Mesodermal cell (in vitro differentiated cells): ENCODE data around the gene STAMBPL1.

Source experiments
- H3K27ac ChIP-seq: 2 replicates; pipeline ENCODE4 v1.7.0; 2013; ENCODE audit warnings: mild to moderate bottlenecking, low read depth, low read length, moderate library complexity; ENCODE audit not compliant: severe bottlenecking
- H3K36me3 ChIP-seq: 2 replicates; pipeline ENCODE4 v1.7.1; 2013; ENCODE audit warnings: mild to moderate bottlenecking, low read length, moderate library complexity; ENCODE audit not compliant: control insufficient read depth, insufficient read depth
- H3K4me1 ChIP-seq: one replicate; pipeline ENCODE4 v1.7.1; 2013; ENCODE audit warnings: mild to moderate bottlenecking, low read length; ENCODE audit not compliant: insufficient read depth, control insufficient read depth, poor library complexity, severe bottlenecking
- H3K4me3 ChIP-seq: 2 replicates; pipeline ENCODE4 v1.7.0; 2013; ENCODE audit warnings: low read length, control low read depth, mild to moderate bottlenecking; ENCODE audit not compliant: insufficient read depth, poor library complexity, severe bottlenecking; ENCODE audit errors: extremely low read depth
- H3K9me3 ChIP-seq: 2 replicates; pipeline ENCODE4 v1.7.1; 2013; ENCODE audit warnings: mild to moderate bottlenecking, low read length, moderate library complexity; ENCODE audit not compliant: control insufficient read depth
- WGBS, 2 experiments: methylation state at CpG; one replicate each; pipeline ENCODE4 v1.1.5; 2013; ENCODE audit warnings: missing lambda C conversion rate in 2 of 2; ENCODE audit not compliant: insufficient coverage in 2 of 2; 5-methylcytosine and 5-hydroxymethylcytosine counted together

STAMBPL1 gene

DNA sequence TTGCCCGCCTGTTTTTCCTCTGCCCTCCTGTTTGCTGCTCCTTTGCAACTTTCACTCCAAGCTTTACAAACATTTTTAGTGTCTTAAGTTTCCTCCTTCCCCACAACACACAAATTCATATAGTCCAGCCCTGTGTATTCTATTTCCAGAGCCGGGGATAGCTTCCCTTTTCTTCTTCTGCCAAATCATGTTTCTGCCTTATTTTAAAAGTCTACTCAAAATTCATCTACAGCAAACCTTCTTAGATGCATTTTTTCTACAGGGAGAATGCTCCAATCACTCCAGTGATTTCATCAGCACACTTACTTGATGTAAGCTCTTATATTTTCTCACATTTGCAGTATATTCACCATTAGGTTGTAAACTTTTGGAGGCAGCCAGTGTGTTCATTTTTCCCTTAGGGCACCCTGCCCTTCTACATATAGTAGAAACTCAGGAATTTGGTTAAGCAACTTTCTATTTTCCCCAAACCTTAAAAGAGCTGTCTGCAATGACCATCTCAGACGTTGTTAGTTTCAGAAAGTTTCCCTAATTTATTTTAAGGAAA is 84.9 kb downstream of the STAMBPL1 start:
- H3K4me1 ChIP-seq, result peaks cover 26% of the 10 kb centered on the region
- 92 to 97% methylated on average over 2 of the region's 3 CpGs for WGBS, 2 experiments
- no peak overlapping the region for H3K4me3 ChIP-seq
- no peaks in the 10 kb centered on the region for H3K36me3 ChIP-seq
- no peaks in the 10 kb centered on the region for H3K9me3 ChIP-seq
- H3K27ac ChIP-seq, result no peak overlapping the region

DNA sequence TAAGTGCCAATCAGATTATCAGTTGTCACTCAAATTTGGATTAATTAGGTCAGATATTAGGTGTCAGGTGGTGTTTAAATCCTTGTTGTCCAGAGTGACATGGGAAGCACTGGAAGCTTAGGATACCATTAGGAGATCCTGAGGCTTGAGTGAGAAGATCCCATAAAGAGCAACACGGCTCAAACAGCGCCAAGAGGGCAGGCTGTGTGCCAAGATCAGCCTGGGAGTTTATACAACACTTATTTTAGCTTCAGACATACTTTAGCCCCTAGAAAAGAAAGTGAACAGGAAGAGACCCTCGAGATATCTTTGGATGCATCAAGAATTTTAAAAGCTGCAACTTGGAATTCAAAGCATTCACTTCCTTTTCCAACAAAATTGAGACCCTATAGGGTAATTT is 86.8 kb downstream of the STAMBPL1 start:
- 100% methylated on average over 1 of the region's 3 CpGs for WGBS, 2 experiments
- H3K4me3 ChIP-seq, result no peak overlapping the region

DNA sequence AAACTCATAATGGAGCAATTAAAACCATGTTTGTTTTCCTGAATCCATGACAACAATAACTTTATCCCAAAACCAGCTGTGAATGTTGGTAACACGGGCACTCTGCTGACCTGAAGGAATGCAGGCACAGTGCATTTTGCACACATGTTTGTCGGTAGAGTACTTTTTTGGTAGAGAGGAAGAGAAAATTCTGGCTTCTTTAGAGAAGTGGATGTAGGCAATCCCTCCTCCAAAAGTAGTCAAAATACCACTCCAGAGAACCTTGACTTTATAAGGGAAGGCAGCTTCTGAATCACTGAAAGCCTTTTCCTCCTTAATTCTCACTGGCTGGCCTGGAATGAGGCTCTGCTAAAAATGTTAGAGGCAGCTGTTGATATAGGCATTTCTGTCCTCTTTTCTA is 88.3 kb downstream of the STAMBPL1 start:
- 86% methylated on average over 2 of the region's 2 CpGs; no CpG with 5 or more reads in 1 of the 2 experiments for WGBS, 2 experiments
- no peaks in the 10 kb centered on the region for H3K36me3 ChIP-seq
- peaks cover 26% of the 10 kb centered on the region for H3K4me1 ChIP-seq
- H3K4me3 ChIP-seq, result no peak overlapping the region
- no peaks in the 10 kb centered on the region for H3K9me3 ChIP-seq
- no peak overlapping the region for H3K27ac ChIP-seq

More for the DNA sequence above, 86.8 kb downstream of the STAMBPL1 start:
- Histone ChIP-seq H3K36me3 (no peaks in the 10 kb centered on the region), H3K27ac (no peak overlapping the region), H3K4me1 (peaks cover 26% of the 10 kb centered on the region), H3K9me3 (no peaks in the 10 kb centered on the region)

DNA sequence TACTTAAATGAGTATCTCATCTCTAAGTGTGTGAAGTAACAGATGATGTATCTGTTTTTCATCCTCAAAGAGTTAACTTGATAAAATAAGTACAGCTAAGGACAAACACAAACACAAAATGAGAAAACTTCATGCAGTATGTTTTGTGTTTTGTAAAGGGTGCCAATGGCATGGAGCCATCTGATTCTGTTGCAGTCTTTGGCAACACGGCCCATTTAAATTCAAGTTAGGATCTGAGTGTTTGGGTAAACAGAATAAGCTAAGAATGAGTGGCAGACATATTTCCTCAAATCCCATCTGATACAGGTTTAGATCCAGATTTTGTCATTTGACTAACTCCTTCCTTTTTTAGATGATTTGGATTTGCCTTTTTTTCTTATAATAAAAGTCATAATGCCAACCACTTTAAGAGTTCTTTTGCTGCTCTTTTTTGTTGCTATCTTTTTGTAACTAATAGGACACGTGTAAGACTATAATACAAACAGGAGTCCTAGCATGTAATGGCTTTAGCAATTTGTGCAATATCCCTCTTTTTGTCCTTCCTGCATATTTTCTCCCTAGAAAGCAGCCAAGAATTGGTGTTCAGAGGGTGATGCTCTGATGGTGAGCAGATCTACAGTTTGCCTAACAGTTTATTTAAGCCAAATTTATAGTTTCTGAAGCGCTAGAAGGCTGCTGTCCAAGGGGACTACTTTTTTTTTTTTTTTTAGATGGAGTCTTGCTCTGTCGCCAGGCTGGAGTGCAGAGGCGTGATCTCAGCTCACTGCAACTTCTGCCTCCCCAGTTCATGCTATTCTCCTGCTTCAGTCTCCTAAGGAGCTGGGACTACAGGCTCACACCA is 91.4 kb downstream of the STAMBPL1 start:
- 83 to 90% methylated on average over 2 of the region's 5 CpGs for WGBS, 2 experiments
- H3K27ac ChIP-seq, result no peak overlapping the region
- no peak overlapping the region for H3K4me3 ChIP-seq

More for the DNA sequence above, 91.4 kb downstream of the STAMBPL1 start:
- H3K36me3 ChIP-seq, result no peaks in the 10 kb centered on the region
- H3K4me1 ChIP-seq, result peaks cover 13% of the 10 kb centered on the region
- H3K9me3 ChIP-seq, result no peaks in the 10 kb centered on the region
